ENCODE results near the gene ALDH3A1.
"Not testable (repeated sequence)": the region's sequence is repeated elsewhere in the genome, so short reads cannot be mapped to it uniquely, and the experiment has no call there.

The ALDH3A1 gene

GRCh38 chr17:19747829-19748806 is at the start of gene ALDH3A1:
Gene ALDH3A1 (minus strand): TSS chr17:19748298. CDS start chr17:19745129, 3,169 bp downstream.
- DNase-seq: no peak

GRCh38 chr17:19796457-19796856 is 48.4 kb upstream of the ALDH3A1 start:
- no peak for DNase-seq

DNA sequence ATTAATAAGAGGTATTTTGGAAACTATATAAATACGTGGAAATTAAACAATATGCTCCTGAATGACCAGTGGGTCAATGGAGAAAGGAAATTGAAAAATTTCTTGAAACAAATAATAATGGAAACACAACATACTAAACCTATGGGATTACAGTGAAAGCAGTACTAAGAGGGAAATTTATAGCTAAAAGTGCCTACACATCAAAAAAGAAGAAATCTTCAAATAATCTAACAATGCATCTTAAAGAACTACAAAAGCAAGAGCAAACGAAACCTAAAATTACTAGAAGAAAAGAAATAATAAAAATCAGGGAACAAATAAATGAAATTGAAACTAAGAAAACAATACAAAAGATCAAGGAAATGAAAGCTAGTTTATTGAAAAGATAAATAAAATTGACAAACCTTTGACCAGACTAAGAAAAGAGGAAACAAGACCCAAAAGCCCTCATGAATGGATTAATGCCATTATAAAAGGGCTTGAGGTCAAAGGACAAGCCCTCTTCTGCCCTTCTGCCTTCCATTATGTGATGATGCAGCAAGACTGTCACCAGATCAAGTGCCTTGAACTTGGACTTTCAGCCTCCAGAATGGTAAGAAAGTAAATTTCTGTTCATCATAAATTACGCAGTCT is 43.9 kb upstream of the ALDH3A1 start:
- no peak for DNase-seq

DNA sequence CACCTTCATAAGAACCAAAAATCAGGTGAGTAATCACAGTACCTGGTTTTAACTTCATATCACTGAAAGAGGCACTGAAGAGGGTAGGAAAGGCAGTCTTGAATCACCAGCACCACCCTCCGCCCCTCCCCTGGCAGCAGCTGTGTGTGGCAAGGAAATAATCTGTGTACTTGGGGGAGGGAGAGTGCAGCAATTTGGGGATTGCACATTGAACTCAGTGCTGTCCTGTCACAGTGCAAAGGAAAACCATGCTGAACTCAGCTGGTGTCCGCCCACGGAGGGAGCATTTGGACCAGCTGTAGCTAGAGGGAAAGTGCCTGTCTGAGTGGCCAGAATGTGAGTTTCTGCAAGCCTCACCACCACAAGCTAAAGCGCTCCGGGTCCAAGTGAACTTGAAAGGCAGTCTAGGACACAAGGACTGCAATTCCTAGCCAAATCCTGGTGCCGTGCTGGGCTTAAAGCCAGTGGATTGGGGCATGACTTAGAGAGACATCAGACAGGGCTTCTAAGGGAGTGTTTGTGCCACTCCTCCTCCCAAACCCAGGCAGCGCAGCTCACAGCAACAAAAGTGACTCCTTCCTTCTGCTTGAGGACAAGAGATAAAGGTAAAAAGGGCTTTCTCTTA is 39.7 kb upstream of the ALDH3A1 start:
- no peak for DNase-seq

GRCh38 chr17:19785854-19786253 is 37.8 kb upstream of the ALDH3A1 start:
- no peak for DNase-seq

GRCh38 chr17:19781488-19782458 is 33.7 kb upstream of the ALDH3A1 start:
- no peak for DNase-seq

- DNase-seq: no peak
Measured at GRCh38 chr17:19780846-19781245, 32.7 kb upstream of the ALDH3A1 start.

- DNase-seq: no peak
Measured at GRCh38 chr17:19773534-19773933, 25.4 kb upstream of the ALDH3A1 start.

GRCh38 chr17:19771971-19772630 is 24.0 kb upstream of the ALDH3A1 start:
- no peak for DNase-seq

DNA sequence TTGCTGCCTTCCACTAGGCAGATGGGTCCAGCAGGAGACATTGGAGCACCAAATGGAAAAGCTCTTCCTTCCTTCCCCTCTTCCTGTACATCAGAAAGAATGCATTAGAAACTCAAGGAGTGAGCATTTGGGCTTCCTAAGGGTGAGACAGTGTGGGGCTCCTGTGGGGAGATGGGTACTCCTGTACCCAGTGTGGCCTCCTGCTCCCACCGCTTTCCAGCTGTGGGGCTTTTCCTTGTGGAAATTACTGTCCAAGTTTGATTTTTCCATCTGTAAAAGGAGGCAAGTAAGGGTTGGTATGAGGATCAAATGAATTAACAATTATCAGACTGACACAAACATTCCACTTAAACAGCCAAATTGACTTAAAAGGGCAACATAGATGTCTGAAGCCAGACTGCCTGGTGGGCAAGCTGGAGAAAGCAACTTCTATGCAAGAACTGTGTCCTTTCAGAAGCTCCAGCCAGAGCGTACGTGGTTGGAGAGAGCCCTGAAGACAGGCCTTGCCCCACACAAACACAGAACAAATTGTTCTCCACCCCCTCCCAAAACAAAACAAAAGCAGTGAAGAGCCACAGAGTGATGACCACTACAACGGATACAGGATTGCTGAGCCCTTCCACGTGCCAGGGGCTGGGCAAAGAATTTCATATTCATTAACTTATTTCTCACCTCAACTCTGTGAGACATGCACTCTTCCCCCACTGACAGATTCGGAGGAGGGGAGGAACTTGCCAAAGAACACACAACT is 23.1 kb upstream of the ALDH3A1 start:
- DNase-seq: no peak

- no peak for DNase-seq
Measured at GRCh38 chr17:19769946-19770652, 22.0 kb upstream of the ALDH3A1 start.

GRCh38 chr17:19768046-19768782 is 20.1 kb upstream of the ALDH3A1 start:
- no peak for DNase-seq

DNA sequence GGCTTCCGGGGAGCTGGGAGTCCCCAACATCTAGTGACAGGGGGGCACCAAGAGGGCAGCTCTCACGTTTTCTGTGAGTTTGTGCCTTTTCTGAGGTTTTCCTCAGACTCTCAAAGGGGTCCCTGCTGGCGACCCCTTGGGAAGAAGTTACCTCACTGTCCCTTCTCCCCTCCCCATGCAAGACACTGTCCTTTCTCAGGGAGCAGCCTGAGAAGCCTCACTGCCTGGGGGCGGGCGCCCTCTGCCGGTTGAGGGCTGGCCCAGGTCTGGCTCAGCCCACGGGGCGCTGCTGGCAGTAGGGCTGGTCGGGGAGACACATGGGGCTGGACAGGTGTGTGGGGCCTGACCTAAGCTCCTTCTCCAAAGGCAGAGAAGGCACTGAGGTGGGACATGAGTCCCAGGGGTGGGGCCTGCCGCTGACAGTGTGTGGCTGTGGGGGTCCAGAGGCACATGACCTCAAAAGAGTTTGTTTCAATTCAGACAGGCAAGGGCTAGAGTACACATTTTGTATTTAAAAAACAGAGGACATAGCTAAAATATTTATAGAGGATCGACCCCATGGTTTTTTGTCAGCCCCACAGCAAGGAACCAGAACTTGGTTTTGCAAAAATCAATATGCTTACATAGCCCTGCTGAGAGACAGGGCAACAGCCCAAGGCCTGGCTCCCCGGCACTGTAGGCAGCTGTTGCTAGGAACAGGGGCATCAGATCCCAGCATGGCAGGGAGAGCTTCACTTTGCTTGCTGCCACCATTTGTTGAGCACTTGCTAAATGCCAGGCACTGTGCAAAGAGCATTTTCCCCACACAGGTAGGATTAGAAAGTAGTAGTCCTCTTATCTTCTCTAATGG is 18.5 kb upstream of the ALDH3A1 start:
- no peak for DNase-seq

GRCh38 chr17:19766016-19766415 is 17.9 kb upstream of the ALDH3A1 start:
- no peak for DNase-seq

DNA sequence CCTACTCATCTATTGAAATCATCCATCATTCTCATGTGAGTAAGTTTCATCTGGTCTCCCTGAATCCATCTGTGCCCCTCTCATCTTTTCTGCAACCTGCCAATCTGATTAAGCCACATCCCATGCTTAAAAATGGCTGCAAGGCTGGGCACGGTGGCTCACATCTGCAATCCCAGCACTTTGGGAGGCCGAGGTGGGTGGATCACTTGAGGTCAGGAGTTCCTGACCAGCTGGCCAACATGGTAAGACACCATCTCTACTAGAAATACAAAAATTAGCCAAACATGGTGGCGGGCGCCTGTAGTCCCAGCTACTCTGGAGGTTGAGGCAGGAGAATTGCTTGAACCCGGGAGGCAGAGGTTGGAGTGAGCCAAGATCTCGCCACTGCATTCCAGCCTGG is 15.9 kb upstream of the ALDH3A1 start:
- DNase-seq: not testable (repeated sequence)

DNA sequence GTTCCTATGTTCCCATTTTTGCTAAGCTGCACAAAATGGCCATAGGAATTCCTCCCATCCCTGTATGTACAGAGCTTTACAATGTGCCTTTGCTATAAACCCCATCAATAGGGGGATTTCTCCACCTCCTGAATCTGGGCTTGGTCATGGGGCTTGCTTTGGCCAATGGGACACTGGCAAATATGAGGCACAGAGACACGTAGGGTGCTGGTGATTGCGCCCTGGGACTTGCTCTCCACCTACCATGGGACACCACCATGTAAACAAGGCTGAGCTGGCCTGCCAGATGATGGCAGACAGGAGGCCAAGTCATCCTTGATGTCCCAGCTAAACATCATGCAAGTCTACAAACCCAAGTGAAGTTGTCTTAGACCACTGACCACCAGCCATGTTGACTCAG is 15.3 kb upstream of the ALDH3A1 start:
- no peak for DNase-seq

DNA sequence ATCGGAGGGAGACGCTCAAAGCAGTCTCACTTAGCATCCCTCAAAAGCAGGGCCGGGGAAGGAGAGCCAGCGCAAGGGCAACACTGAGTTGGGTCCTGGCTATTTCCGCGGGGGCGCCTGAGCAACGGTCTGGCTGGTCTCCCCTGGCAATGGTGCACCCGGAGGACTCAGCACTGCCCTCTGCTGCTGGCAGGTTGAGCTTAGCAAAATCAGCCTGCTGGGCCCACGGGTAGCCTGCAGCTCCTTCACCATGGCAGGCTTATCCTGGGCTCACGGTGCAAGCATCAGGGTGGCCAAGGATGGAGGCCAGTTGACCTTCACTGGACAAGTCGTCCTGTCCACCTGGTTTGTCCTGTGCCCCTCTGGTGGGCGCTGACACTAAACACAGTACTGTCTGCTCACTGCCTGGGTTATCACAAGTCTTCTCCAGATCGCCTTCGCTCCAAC is 14.4 kb upstream of the ALDH3A1 start:
- no peak for DNase-seq

DNA sequence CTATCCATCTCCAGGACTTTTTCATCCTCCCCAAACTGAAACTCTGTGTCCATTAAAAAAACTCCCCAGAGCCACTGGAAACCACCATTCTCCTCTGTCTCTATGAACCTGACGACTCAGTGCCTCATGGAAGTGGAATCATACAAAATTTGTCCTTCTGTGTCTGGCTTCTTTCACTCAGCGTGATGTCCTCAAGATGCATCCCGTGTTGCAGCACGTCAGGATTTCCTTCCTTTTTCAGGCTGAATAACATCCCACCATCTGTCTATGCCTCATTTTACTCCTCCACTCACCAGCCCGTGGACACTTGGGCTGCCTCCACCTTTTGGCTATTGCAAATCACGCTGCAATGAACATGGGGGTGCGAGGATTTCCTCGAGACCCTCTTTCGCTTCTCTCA is 12.6 kb upstream of the ALDH3A1 start:
- DNase-seq: no peak
